Neural cell (in vitro differentiated cells): ENCODE measurements around the gene MXRA8. TPM values are rescaled to one million over a fixed set of nuclear protein-coding genes. Genes with fewer than 3 reads are reported as not detected.

ENCODE experiments used
- H2AFZ ChIP-seq: fragments of 200-600, 300-800 bp; sonication (generic), shearing (Covaris generic); 2 replicates; pipeline ENCODE4 v1.6.0; 2014; ENCODE audit warnings: low read depth, mild to moderate bottlenecking, antibody characterized with exemption, low read length, moderate library complexity
- H3F3A ChIP-seq: fragments of 200-600 bp; shearing (Covaris generic); 2 replicates; pipeline ENCODE4 v1.6.1; 2016; ENCODE audit warnings: mild to moderate bottlenecking, moderate library complexity, mixed read lengths, antibody characterized with exemption, low read length; ENCODE audit not compliant: insufficient read depth, poor library complexity, severe bottlenecking
- H3K27ac ChIP-seq: fragments of 200-600, 300-800 bp; sonication (generic), shearing (Covaris generic); 2 replicates; pipeline ENCODE4 v1.5.1; 2014; ENCODE audit warnings: mild to moderate bottlenecking, low read length, moderate library complexity
- H3K27me3 ChIP-seq: fragments of 300-800, 200-600 bp; sonication (generic), shearing (Covaris generic); 2 replicates; pipeline ENCODE4 v1.6.0; 2014; ENCODE audit warnings: mild to moderate bottlenecking, low read depth, low read length, moderate library complexity; ENCODE audit not compliant: insufficient read depth
- H3K36me3 ChIP-seq: fragments of 300-800, 200-600 bp; sonication (generic), shearing (Covaris generic); 2 replicates; pipeline ENCODE4 v1.5.1; 2014; ENCODE audit warnings: mild to moderate bottlenecking, antibody characterized with exemption, low read length, moderate library complexity; ENCODE audit not compliant: insufficient read depth
- H3K4me2 ChIP-seq: fragments of 300-800, 200-600 bp; sonication (generic), shearing (Covaris generic); 2 replicates; pipeline ENCODE4 v1.6.0; 2014; ENCODE audit warnings: mild to moderate bottlenecking, low read length
- H3K4me3 ChIP-seq: fragments of 300-800, 200-600 bp; sonication (generic), shearing (Covaris generic); 2 replicates; pipeline ENCODE4 v1.5.1; 2014; ENCODE audit warnings: mild to moderate bottlenecking, low read length, moderate library complexity
- H3K79me2 ChIP-seq: fragments of 200-600 bp; shearing (Covaris generic); replicated peaks from 2 replicates; pipeline ENCODE4 v1.6.0; 2014; ENCODE audit warnings: mild to moderate bottlenecking, low read length, moderate library complexity; ENCODE audit not compliant: insufficient read depth
- H3K9ac ChIP-seq: fragments of 300-800, 200-600 bp; sonication (generic), shearing (Covaris generic); 2 replicates; pipeline ENCODE4 v1.6.1; 2016; ENCODE audit warnings: mild to moderate bottlenecking, low read length, mixed read lengths
- H3K9me2 ChIP-seq: fragments of 200-600 bp; shearing (Covaris generic); 2 replicates; pipeline ENCODE4 v1.6.1; 2016; ENCODE audit warnings: mild to moderate bottlenecking, low read length, mixed read lengths; ENCODE audit not compliant: insufficient read depth
- H3K9me3 ChIP-seq: fragments of 200-600, 300-800 bp; sonication (generic), shearing (Covaris generic); 2 replicates; pipeline ENCODE4 v1.6.1; 2016; ENCODE audit warnings: mild to moderate bottlenecking, mixed run types, low read length, moderate library complexity, mixed read lengths
- H4K20me1 ChIP-seq: fragments of 200-600 bp; shearing (Covaris generic); 2 replicates; pipeline ENCODE4 v1.6.1; 2016; ENCODE audit warnings: mild to moderate bottlenecking, mixed run types; ENCODE audit not compliant: insufficient read depth
- EP300 ChIP-seq: fragments of 450-650 bp; conservative IDR thresholded peaks from 2 replicates; pipeline ENCODE4 v1.6.1; 2014; ENCODE audit warnings: antibody characterized with exemption, mild to moderate bottlenecking, moderate library complexity; ENCODE audit not compliant: poor library complexity, severe bottlenecking
- EZH2 ChIP-seq: fragments of 200-600, 300-800 bp; shearing (Covaris generic), sonication (generic); IDR thresholded peaks from 2 replicates; pipeline ENCODE4 v1.6.1; 2014; ENCODE audit warnings: antibody characterized with exemption, low read length, borderline replicate concordance, mild to moderate bottlenecking; ENCODE audit not compliant: insufficient read depth, poor library complexity, severe bottlenecking
- MXI1 ChIP-seq: fragments of 450-650 bp; conservative IDR thresholded peaks from 2 replicates; pipeline ENCODE4 v1.6.1; 2014; ENCODE audit warnings: antibody characterized with exemption, mild to moderate bottlenecking; ENCODE audit not compliant: poor library complexity, severe bottlenecking
- POLR2AphosphoS5 ChIP-seq: IDR thresholded peaks from 2 replicates; pipeline ENCODE4 v1.6.1; 2012
- RAD21 ChIP-seq: fragments of 450-650 bp; conservative IDR thresholded peaks from 2 replicates; pipeline ENCODE4 v1.6.1; 2014; ENCODE audit warnings: antibody characterized with exemption, mild to moderate bottlenecking, moderate library complexity
- SMC3 ChIP-seq: fragments of 450-650 bp; conservative IDR thresholded peaks from 2 replicates; pipeline ENCODE4 v1.6.1; 2014; ENCODE audit warnings: antibody characterized with exemption, mild to moderate bottlenecking, moderate library complexity; ENCODE audit not compliant: poor library complexity
- TAF1 ChIP-seq: IDR thresholded peaks from 2 replicates; pipeline ENCODE4 v1.6.1; 2012; ENCODE audit warnings: low read depth
- polyA plus RNA-seq: library from polyadenylated mRNA; depleted of rRNA; stranded (reverse); fragments of >200 nt; gene quantifications from 2 replicates; pipeline ENCODE4 v1.2.3, GENCODE V29; 2014
- TF ChIP-seq, protein P1 (sequence below): fragments of 450-650 bp; IDR thresholded peaks from 2 replicates; pipeline ENCODE4 v1.5.1; 2014; ENCODE audit warnings: antibody characterized with exemption, mild to moderate bottlenecking, moderate library complexity; ENCODE audit not compliant: poor library complexity, severe bottlenecking

The MXRA8 gene
- polyA plus RNA-seq, 1 donor from 2014 or later = 1.7 TPM

DNA sequence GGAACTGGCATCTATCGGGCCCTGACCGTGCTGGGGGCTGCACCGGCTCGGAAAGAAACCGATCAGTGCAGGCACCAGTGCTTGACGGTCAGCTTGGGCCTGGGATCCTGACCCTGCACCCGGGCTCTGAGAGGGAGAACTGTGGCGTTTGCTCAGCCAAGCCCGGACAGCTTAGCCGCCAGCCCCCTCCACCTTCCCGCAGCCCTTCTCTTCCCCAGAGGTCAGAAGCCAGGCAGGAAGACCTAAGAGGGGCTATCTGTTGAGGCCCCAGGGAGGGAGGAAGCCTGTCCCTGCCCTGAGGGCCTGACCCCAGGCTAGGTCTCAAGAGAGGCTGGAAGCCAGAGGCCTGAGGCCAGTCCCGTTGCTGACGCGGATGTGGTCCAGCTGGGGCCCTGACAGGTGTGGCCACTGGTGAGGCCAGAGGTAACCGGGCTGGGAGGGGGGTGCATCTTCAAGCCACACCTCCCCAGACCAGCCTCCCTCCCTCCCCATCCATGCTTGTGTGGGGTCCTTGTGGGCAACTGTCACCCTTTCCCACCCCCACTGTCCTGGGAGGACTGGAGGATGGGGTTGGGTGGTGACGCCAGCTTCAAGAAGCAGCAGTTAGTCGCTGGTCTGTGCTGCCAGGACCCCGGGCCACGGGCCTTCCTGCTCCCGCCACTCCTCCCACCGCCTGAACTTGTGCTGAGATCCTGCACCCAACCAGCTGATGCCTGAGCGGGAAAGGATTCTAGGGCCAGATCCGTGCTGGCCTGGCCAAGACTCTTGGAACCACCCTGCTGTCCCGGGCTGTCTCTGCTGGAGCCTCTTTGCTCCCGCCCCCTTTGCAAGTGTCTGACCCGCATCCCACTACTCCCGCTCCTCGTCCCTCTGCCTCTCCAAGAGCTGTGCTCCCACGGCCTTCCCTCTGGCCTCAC, 6.6 kb downstream of the MXRA8 start:
- Histone ChIP-seq H3K9me2 (no peaks in the 10 kb centered on the region), H2AFZ (no peak overlapping the region), H3K4me2 (no peak overlapping the region), H3K9me3 (no peaks in the 10 kb centered on the region), H3K4me3 (peak overlapping the region; percentile 18), H3K9ac (peak overlapping the region; percentile 7), H3K79me2 (peaks cover 12% of the 10 kb centered on the region), H4K20me1 (peaks cover 4% of the 10 kb centered on the region), H3F3A (no peaks in the 10 kb centered on the region), H3K36me3 (no peaks in the 10 kb centered on the region), H3K27ac (no peak overlapping the region), H3K27me3 (peaks cover 26% of the 10 kb centered on the region)
- TF ChIP-seq MXI1 = no peak
- TF ChIP-seq EZH2 = no peak
- TF ChIP-seq, protein P1, sequence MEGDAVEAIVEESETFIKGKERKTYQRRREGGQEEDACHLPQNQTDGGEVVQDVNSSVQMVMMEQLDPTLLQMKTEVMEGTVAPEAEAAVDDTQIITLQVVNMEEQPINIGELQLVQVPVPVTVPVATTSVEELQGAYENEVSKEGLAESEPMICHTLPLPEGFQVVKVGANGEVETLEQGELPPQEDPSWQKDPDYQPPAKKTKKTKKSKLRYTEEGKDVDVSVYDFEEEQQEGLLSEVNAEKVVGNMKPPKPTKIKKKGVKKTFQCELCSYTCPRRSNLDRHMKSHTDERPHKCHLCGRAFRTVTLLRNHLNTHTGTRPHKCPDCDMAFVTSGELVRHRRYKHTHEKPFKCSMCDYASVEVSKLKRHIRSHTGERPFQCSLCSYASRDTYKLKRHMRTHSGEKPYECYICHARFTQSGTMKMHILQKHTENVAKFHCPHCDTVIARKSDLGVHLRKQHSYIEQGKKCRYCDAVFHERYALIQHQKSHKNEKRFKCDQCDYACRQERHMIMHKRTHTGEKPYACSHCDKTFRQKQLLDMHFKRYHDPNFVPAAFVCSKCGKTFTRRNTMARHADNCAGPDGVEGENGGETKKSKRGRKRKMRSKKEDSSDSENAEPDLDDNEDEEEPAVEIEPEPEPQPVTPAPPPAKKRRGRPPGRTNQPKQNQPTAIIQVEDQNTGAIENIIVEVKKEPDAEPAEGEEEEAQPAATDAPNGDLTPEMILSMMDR = no peak
- TF ChIP-seq RAD21 = no peak

DNA sequence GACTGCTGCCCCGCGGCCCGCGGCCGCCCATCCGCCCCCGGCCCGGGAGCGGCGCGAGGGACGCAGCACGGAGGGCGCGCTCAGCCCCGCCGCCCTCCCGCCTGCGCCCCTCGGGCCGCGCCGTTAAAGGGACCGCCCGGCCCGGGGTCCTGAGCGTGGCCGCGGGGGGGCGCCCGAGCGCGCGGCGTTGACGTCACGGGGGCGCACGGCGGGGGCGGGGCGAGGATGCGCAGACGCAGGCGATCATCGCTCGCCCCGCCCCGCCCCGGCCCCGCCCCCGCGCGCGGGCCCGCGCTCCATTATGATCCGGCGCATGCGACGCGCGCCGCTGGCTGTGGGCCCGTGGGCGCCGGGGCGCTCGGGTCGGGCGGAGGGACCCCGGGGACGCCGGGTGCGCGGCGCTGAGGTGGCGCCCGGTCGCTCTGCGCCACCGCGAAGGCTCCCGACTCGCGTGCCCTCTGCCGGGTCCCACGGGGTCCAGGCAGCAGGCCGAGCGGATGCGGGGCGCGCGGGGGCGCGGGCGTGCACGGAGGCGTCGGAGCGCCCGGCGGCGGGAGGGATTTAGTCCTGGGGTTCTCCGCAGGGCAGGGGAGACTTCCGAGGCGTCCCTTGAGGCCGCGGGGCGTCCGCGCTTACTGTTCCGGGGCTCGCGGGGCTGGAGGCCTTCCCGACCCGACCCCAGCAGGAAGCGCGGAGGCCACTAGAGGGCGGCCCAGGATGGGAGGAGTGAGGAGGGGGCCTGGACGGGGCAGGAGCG, 8.9 kb downstream of the MXRA8 start, which contains the start of gene DVL1:
TSS of gene DVL1 (minus strand) at position 163 of the 757 bp plus-strand sequence. CDS start 353 bp downstream, outside the sequence.
- peaks cover 17% of the 10 kb centered on the region for H3K27me3 ChIP-seq
- peak within 1 kb of the TSS; percentile 82 for H3K4me3 ChIP-seq
- H3K9ac ChIP-seq = peak within 1 kb of the TSS; percentile 81
- H2AFZ ChIP-seq = no peak within 1 kb of the TSS
- TF ChIP-seq RAD21 (peak; percentile 45), TAF1 (no peak), EZH2 (no peak), MXI1 (peak; percentile 67), EP300 (peak; percentile 49), SMC3 (peak; percentile 66), POLR2AphosphoS5 (peak; percentile 63)
- TF ChIP-seq, protein P1 = peak; percentile 78
- no peaks in the 10 kb centered on the region for H3K36me3 ChIP-seq
- H3K9me3 ChIP-seq = no peaks in the 10 kb centered on the region
- no peaks in the 10 kb centered on the region for H3F3A ChIP-seq
- peaks cover 12% of the 10 kb centered on the region for H3K79me2 ChIP-seq
- H4K20me1 ChIP-seq = peaks cover 13% of the 10 kb centered on the region
- peak within 1 kb of the TSS; percentile 75 for H3K27ac ChIP-seq
- peak within 1 kb of the TSS; percentile 89 for H3K4me2 ChIP-seq
- no peaks in the 10 kb centered on the region for H3K9me2 ChIP-seq
